Measurements from ENCODE around the gene BRI3BP. TPM values are rescaled to one million over a fixed set of nuclear protein-coding genes. Genes with fewer than 3 reads are reported as not detected.

BRI3BP gene, protein sequence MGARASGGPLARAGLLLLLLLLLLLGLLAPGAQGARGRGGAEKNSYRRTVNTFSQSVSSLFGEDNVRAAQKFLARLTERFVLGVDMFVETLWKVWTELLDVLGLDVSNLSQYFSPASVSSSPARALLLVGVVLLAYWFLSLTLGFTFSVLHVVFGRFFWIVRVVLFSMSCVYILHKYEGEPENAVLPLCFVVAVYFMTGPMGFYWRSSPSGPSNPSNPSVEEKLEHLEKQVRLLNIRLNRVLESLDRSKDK
- 3.1 TPM for total RNA-seq (ENCODE audit: insufficient read depth, low replicate concordance)

DNA sequence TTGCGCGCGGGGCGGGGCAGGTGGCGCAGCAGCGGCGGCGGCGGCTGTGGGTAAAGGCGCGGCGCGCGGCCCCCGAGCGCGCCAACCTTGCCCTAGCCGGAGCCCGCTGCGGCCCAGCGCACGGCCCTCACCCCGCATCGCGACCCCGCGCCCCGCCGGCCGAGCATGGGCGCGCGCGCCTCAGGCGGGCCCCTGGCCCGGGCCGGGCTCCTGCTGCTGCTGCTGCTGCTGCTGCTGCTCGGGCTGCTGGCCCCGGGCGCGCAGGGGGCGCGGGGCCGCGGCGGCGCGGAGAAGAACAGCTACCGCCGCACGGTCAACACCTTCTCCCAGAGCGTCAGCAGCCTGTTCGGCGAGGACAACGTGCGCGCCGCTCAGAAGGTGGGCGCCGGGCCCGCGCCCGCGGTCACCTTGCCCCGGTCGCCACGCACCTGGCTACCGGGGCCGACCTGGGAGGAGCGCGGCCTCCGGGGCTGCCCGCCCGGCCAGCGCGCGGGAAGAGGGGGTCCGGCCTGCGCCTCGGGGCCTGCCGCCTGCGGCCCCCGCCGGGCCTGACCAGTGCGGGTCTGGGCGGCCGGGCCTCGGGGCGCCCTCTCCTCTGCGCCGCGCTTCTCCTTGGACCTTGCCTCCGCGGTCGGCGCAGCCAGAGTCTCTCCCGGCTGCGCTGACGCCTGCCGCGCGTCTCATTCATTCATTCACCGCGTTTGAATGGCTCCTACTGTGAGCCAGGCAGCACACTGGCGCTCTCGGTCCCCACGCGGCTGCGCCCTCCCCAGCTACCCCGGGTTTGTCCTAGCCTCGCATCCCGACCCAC lies at the start of gene BRI3BP:
Gene BRI3BP (plus strand): TSS at position 20 of the 811 bp plus-strand sequence. CDS start 146 bp downstream, at position 166.
- DNase-seq (ENCODE audit: low spot score), result peak; percentile 16

DNA sequence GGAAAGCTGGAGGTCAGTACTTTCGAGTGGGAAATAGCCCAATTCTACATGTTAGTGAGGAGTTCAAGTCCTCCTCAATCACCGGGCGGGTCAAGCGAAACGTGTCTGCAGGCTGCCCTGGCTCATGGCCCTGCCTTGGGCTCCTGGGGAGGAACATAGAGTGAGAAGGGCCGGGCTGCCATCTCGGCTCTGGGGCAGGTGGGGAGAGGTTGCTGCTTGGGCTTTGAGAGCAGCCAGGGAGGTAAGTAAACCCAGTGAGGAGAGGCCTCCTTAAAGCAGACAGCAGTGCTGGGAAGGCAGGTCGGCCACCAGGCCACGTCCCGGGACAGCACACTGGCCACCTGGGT lies 47.0 kb upstream of the BRI3BP start:
- no peak for DNase-seq (ENCODE audit: low spot score)

DNA sequence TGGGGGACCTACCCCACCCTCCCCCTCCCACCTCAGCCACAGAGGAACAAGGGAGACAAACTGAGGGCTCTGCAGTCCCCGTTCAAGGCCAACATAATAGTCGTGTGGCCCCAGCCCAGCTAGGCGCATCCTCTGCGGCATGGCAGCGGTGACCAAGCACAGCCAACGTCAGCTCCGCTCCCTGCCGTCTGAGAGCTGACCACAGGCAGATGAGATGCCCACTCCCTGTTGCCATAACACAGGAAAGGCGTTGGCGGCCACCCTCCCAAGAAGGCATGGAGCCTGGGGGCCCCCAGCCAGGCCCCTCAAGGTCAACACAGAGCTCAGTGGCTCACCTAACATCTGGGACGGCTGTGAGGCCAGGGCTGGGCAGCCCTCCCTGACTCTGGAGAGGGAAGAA lies 46.4 kb upstream of the BRI3BP start:
- DNase-seq (ENCODE audit: low spot score), result no peak

DNA sequence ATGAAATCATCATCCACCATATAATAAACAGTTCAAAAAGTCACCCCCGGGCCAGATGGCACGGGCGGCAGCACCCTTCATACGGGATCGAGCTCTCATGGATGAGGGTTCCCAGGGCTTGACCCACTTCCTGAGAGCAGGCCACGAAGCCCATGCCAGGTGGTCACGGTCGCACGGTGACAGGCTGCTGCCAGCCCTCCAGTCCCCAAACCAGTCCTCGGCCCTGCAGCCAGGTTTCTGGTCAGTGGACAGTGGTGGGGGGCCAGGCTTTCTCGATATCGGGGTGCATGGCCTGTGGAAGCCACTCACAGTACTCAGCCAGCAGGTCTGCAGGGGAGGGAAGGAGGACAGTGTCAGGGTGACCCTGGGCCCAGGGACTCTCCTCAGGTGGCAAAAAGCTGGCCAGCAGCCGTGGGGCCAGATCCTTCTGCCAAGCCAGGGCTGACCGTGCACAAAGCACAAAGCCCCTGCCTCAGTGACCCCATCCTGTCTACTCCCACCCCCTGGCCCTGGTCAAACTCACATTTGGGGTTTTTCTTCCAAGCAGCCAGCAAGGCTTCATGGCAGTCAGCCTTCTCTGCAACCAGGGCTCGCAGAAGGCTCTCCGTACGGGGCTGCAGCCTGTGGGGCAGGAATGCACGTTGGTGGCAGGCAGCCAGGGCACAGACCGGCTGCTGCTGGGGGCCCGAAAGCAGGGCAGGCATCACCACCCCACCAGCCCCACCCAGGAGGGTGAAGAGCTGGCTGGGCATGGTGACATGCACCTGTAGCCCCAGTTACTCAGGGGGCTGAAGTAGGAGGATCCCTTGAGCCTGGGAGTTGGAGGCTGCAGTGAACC lies 45.7 kb upstream of the BRI3BP start:
- no peak for DNase-seq (ENCODE audit: low spot score)

DNA sequence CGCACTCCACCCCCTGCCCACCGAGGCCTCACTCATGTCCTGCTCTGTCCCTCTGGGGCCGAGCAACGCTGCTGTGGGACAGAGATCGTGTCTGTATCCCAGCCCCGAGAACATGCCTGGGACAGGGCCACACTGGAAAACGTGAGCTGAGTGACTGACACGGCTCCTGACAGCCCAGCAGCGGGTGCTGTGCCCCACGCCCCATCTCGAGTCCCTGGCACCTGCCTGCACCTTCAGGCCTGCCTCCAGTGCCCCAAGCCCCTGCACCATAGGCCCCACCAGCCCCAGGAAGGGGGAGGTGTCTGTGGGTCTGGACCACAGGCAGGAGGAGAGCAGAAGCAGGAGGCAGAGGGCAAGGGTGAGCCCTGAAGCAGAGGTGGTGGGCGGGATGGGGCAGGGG lies 44.4 kb upstream of the BRI3BP start:
- DNase-seq (ENCODE audit: low spot score), result no peak

DNA sequence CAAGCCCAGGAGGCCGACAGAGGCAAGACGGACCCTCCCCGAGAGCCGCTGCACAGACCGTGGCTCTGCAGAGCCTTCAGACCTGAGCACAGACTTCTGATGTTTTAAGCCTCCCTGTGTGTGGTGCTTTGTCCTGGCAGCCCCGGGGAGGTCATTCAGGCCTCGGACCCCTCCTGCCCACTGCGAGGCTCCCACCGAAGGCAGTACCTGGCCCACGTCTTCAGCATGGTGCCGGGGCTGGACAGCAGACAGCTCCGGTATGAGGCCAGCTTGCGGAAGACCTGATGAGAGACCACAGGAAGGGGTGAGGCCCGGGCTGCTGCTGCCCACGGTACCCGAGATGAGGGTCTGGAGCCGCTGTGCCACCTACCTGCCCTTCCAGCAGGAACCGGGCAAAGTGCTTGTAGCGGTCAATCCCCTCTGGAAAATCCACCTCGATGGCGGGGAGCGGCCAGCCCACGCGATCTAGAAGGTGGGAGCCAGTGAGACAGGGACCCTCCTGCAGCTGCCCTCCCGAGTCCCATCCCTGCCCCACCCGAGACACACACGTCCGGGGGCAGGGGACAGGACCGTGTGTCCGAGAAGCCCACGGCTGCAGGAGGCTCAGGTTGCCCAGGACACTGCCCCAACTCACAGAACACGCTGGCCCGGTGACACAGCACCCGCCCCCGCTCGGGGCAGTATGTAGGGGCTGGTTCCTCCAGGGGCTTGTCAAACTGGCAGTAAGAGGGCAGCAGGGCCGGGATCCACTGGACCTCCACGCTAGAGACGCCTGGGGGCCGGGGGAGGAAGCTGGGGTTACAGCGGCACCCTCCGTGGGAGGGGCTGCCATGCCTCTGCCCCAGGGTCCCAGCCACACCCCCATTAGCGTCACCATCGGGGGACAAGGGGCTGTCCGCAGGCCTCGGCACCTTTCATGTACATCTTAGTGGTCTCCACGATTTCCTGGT lies 43.4 kb upstream of the BRI3BP start:
- no peak for DNase-seq (ENCODE audit: low spot score)

DNA sequence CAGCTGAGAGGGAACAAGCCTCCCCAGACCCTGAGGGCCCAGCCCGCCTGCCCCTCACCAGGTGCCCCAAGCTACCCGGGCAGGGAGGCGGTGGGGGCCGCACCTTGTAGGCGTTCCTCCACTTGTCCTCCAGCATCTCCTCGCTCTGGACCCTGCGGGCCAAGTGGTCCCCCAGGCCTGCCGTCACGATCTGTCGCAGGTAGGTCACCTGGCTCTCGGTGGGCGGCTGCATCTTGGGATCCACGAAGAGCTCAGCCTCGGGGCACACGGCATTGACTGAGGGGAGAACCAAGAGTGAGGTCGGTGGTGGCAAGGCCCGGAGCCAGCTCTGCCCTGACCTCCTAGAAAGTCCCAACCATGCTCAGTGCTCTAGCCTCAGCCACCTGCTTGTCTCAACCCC lies 41.1 kb upstream of the BRI3BP start:
- DNase-seq (ENCODE audit: low spot score), result no peak

DNA sequence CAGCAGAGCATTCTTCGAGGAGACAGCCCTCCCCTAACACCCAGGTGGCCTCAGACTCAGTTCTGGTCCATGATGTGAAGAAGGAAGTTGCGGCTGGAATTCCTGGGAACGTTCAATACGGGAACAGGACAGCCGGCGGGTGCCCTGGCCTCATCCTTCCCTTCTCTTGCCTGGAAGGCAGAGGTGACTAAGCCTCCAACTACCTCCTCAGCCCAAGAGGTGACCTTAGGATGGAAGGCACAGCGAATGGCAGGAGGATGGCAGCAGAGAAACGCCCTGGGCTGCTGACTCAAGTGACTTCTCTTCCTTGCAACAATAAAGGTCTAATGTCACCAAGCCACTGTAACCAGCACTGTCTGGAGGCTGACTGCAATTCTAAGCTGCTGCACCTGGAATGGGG lies 40.6 kb upstream of the BRI3BP start:
- DNase-seq (ENCODE audit: low spot score), result no peak

DNA sequence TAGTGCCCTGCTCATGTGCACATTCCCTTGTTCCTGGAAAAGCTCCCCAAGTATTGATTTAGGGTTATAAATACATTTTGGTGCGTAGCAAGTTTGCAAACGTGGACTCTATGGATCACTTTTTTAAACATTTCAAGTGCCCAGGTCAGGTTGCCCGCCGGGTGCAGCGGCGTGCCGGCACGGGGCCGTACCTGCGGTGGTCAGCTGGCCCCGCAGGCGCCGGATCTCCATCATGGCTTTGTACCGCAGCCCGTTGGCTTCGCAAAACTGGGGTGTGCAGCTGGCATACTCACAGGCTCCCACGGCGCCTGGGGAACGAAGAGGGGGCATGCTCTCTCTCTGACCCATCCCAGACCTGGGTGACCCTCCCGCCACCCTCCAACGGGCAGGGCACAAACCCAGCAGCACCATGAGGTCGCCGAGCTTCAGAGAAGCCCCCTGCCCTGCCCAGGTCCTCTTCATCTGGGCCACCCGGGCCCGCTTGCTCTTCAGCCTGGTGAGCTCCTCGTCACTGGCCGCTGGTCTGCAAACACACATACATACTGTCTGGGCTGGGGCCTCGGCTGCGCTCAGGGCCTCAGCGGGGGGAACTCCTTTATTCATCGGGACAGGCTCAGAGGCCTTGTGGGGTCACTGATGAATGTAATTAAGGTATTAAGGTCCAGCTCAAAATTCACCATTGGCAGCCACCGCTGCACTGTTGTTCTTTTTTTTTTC lies 39.6 kb upstream of the BRI3BP start:
- DNase-seq (ENCODE audit: low spot score), result no peak

DNA sequence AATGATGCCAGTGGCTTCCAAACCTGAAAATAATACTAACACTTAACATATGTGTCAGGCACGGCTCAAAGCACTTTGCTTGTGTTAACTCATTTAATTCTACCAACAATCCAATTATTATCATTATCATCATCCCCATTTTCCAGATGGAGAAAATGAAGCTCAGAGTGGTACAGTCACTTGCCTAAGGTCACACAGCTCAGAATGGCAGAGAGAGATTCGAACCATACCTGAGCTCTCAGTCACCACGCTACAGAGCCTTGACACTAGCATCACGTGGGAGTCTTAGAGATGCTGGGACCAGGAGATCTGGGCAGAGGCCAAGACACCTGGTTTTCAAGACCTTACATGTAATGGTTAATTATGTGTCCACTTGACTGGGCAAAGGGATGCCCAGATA lies 38.7 kb upstream of the BRI3BP start:
- DNase-seq (ENCODE audit: low spot score), result no peak

DNA sequence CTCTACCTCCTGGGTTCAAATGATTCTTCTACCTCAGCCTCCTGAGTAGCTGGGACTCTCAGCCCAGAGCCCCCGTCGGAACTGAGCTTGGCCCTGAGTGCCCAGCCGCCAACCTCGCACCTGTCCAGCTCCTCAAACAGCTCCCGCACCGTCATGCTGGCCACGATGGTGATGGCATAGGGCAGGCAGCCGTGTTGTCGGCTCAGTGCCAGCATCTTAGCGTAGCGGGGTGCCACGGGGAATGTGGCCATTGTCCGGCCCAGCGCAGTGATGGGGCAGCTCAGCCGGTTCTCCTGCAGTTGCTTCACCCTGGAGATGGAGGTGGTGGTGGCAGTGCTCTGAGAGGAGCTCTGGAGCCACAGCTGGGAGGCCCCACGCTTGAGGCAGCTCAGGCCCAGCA lies 36.9 kb upstream of the BRI3BP start:
- DNase-seq (ENCODE audit: low spot score), result no peak

DNA sequence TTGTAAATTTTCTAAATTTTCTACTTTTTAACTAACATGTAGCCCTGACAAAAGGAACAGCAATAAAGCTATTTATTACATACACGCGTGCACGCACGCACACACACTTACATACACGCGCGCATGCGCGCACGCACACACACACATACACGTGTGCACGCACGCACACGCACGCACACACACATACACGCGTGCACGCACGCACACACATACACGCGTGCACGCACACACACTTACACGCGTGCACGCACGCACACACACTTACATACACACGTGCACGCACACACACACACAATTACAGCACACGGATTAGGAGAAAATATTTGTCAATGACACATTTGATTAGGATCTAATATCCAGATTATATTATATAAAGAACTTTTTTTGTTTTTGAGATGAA lies 32.4 kb upstream of the BRI3BP start:
- no peak for DNase-seq (ENCODE audit: low spot score)

DNA sequence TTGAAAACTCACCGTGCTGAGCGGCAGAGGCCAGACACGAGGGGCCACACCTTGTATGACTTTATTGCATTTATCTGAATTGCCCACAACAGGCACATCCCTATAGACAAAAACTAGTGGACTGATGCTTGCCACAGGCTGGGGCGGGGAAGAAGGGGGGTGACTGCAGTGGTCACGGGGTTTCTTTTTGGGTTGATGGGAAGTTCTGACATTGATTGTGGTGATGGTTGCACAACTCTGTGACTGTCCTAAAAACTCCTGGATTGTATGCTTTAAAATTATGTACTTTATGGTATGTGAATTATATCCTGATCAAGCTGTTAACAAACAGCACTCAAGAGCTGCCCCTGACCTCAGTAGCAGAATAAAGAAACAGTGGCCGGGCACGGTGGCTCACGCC lies 30.2 kb upstream of the BRI3BP start:
- DNase-seq (ENCODE audit: low spot score), result no peak

DNA sequence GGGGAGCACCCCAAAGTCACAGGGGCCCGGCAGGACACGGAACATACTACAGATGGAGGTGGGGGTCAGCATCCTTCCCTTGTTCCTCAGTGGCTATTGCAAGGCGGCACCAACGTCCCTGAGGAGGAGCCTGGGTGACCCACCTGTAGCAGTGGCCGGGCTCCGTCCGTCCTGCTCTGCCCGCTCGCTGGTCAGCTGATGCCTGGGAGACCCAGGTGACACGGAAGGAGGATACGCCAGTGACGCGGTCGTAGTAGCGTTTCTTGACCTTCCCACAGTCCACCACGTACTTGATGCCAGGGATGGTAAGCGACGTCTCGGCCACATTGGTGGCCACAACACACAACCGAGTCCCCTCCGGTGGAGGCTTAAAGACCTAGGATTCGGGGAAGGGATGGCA lies 29.2 kb upstream of the BRI3BP start:
- DNase-seq (ENCODE audit: low spot score), result no peak

DNA sequence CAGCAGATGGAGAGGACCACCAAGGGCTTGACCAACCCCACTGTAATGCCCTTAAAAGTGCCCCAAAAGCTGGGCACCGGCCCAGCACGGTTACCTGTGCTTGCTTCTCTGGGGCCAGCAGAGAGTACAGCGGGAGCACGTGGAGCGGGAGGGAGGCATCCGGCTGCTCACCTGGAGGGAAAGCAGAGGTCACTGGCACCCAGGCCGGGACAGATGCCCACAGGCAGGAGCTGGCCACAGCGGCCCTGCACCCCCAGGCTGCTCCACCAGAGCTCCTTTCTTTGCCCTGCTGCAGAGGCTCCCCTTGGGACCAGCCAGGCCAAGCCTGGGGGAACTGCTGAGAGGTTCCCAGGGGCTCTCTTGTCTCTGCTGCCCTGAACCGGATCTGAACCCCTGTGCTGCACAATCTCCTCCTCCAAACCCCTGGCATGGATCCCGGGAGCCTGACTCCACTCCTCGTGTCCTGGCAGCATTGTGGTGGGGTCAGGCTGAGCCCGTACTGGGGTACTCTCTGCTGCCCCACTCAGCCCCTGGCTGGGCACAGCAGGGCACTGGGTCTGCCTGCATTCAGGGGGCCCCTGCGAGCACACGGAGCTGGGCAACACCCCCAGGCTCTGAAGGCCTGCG lies 28.5 kb upstream of the BRI3BP start:
- DNase-seq (ENCODE audit: low spot score), result peak; percentile 9

DNA sequence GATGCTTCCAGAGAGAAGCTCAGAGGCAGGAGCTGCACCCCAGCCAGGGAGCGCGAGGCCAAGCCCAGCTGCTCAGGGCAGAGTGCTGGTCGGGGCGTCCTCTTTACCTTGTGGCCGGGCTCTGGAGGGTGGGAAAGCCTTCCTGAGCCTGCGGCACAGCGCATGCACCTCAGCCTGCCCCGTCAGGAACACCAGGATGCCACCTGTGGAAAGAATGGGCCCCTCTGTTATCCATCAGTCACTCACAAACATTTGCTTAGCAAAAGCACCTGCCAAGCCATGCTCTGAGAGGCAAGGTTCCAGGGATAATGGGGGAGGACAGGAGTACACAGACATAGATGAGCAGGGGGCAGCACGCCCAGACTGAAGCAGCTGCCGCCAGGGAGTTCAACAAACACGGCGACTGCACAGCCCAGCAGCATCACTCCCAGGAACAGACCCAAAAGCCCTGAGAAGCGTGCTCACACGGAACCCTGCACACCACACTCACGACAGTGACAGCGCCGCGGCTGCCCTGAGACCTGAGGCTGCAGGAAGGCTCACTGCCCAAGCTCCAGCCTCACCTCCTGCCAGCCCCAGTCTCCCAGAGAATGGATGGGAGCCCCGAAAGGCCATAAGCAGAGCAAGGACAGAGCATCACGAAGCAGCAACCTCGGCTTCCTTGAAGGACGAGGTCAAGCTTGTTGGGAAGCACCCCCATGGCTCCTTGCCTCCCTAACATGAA lies 26.3 kb upstream of the BRI3BP start:
- DNase-seq (ENCODE audit: low spot score), result no peak

DNA sequence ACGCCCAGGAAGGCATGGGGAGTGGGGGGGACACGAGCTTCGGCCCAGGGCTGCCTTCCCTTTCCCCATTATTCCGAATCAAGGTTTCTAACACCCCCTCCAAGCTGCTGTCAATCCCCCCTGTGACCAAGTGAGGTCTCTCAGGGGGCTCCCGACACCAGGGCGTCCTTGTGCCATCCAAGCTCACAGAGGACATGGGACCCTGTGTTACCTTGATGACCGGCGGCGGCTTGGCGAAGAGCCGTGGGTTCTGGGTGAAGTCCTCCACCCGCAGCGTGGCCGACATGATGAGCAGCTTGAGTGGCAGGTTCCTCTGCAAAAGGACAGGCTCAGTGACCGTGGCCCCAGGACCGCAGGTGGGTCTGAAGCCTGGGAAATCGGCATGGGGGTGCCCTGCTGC lies 24.8 kb upstream of the BRI3BP start:
- DNase-seq (ENCODE audit: low spot score), result no peak

DNA sequence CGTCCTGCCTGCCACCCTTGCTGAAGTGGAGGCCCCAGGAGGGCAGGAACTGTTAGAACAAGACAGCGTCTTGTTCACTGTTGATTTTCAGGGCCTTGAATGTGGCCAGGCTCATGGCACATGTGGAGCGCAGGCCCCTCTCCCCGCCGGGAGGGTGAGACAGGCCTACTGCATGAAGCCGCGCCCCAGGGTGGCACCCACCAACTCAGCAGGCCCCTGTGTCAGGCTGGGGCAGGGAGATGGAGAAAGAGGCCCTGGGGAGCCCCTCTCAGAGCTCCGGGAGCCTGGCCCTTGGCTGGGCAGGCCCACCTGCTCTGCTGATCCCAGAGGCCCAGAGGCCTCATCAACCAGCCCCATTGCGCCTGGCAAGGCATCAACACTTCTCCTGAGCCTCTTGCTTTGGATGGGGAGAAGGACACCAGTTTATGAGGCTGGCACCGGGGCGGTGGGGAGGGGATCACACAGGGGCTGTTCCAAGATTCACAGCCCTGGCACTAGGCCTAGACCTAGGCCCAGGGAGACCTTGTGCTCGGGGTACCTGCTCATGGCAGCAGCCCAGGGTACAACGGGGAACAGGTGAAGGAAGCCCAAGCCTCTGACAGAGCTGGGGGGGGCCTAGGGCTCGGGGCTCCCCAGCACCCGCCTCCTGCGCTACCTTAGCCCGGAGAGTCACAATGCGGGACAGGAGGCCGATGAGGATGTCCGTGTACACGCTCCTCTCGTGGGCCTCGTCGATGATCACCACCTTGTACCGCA lies 22.6 kb upstream of the BRI3BP start:
- no peak for DNase-seq (ENCODE audit: low spot score)

DNA sequence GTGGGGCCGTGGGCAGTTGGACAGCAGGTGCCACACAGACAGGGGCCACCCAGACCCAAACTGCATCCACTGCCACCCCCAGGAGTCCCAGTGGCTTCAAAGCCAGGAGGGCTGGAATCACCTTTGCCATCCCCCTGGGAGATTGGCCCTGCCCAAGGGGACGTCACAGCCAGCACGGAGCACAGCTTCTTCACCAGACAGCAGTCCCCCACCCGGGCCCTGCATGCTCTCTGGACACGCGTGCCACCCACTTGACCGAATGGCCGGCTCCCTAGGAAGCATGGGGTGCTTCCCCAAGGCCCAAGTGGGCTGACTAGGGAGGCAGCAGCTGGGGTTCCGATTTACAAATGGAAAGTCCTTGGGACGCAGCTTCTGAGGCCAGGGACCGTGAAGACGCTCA lies 21.8 kb upstream of the BRI3BP start:
- no peak for DNase-seq (ENCODE audit: low spot score)

All from umbilical cord (tissue), 2 donors.